SK-N-SH (cell line): ENCODE measurements around the gene LSM3. TPM values are rescaled to one million over a fixed set of nuclear protein-coding genes. Genes with fewer than 3 reads are reported as not detected.

Source experiments
- CTCF ChIA-PET: fragments of 300-600, 350-600 bp; formaldehyde crosslinking; extraction: SDS; loops from one replicate; lab custom pipeline; 2021; lab: Yijun Ruan, JAX
- POLR2A ChIA-PET: fragments of 350-600 bp; sonication (Branson Sonifier 250); formaldehyde crosslinking; extraction: SDS; loops from one replicate; lab custom pipeline; 2020; ENCODE audit warnings: antibody characterized with exemption, inconsistent platforms; lab: Yijun Ruan, JAX
- DNase-seq: peaks from one replicate; pipeline ENCODE4 v3.0.0; 2012
- H2AFZ ChIP-seq: fragments of 200-600 bp; sonication (generic); 2 replicates; pipeline ENCODE4 v1.8.1; 2016; ENCODE audit warnings: antibody characterized with exemption, mild to moderate bottlenecking, low read depth
- H3F3A ChIP-seq: fragments of 200-600 bp; sonication (generic); replicated peaks from 2 replicates; pipeline ENCODE3; 2016; ENCODE audit warnings: antibody characterized with exemption, mild to moderate bottlenecking; ENCODE audit not compliant: insufficient read depth
- H3K27ac ChIP-seq, 2 experiments: fragments of 200-500 bp in 1 of 2; fragments of 200-600 bp in 1 of 2; sonication (Bioruptor generic) in 1 of 2; sonication (generic), shearing (Covaris generic) in 1 of 2; 2 replicates each; pipeline versions ENCODE4 v1.5.1 to v1.6.1; 2014 to 2016; ENCODE audit warnings: low read depth in 2 of 2, inconsistent platforms in 1 of 2, low read length in 1 of 2, mild to moderate bottlenecking in 1 of 2, mixed read lengths in 1 of 2
- H3K27me3 ChIP-seq: fragments of 200-600 bp; sonication (generic), shearing (Covaris generic); 2 replicates; pipeline ENCODE4 v1.6.1; 2016; ENCODE audit warnings: mixed run types; ENCODE audit not compliant: insufficient read depth
- H3K36me3 ChIP-seq, 2 experiments: fragments of 200-500 bp in 1 of 2; fragments of 200-600 bp in 1 of 2; sonication (Bioruptor generic) in 1 of 2; sonication (generic) in 1 of 2; replicated peaks in 1 of 2; 2 replicates each; pipeline versions ENCODE3 to v1.5.1; 2014 to 2016; ENCODE audit warnings: low read length in 1 of 2, mild to moderate bottlenecking in 1 of 2; ENCODE audit not compliant: insufficient read depth in 2 of 2, control insufficient read depth in 1 of 2
- H3K4me1 ChIP-seq, 2 experiments: fragments of 200-500 bp in 1 of 2; fragments of 200-600 bp in 1 of 2; sonication (Bioruptor generic) in 1 of 2; sonication (generic), shearing (Covaris generic) in 1 of 2; 2 replicates each; pipeline versions ENCODE4 v1.5.1 to v1.6.1; 2014 to 2016; ENCODE audit warnings: low read depth in 1 of 2, low read length in 1 of 2, mixed run types in 1 of 2; ENCODE audit not compliant: insufficient read depth in 2 of 2, control insufficient read depth in 1 of 2
- H3K4me2 ChIP-seq: fragments of 200-600 bp; sonication (generic), shearing (Covaris generic); 2 replicates; pipeline ENCODE4 v1.6.1; 2017; ENCODE audit warnings: mixed run types
- H3K4me3 ChIP-seq, 2 experiments: fragments of 200-500 bp in 1 of 2; fragments of 200-600 bp in 1 of 2; sonication (Bioruptor generic) in 1 of 2; sonication (generic), shearing (Covaris generic) in 1 of 2; 2 replicates each; pipeline versions ENCODE4 v1.5.1 to v1.8.1; 2014 to 2016; ENCODE audit warnings: low read depth in 2 of 2, inconsistent platforms in 1 of 2, low read length in 1 of 2, mild to moderate bottlenecking in 1 of 2, mixed read lengths in 1 of 2, moderate library complexity in 1 of 2
- H3K79me2 ChIP-seq: fragments of 200-600 bp; sonication (generic); 2 replicates; pipeline ENCODE4 v1.8.1; 2017; ENCODE audit warnings: mild to moderate bottlenecking; ENCODE audit not compliant: insufficient read depth
- H3K9ac ChIP-seq: fragments of 200-600 bp; sonication (generic); 2 replicates; pipeline ENCODE4 v1.6.1; 2017; ENCODE audit warnings: mixed run types
- H3K9me2 ChIP-seq: fragments of 200-600 bp; sonication (generic); 2 replicates; pipeline ENCODE4 v1.6.1; 2017; ENCODE audit warnings: mixed run types
- H3K9me3 ChIP-seq: fragments of 200-600 bp; sonication (generic); 2 replicates; pipeline ENCODE4 v1.6.1; 2017; ENCODE audit warnings: mixed run types, mild to moderate bottlenecking, moderate library complexity
- H4K20me1 ChIP-seq: fragments of 200-600 bp; sonication (generic); 2 replicates; pipeline ENCODE4 v1.6.1; 2017; ENCODE audit warnings: mild to moderate bottlenecking, mixed run types; ENCODE audit not compliant: insufficient read depth
- FOXM1 ChIP-seq: IDR thresholded peaks from 2 replicates; pipeline ENCODE4 v1.4.0; 2012; ENCODE audit warnings: low read depth, mild to moderate bottlenecking
- GATA2 ChIP-seq: sonication (generic); formaldehyde crosslinking; IDR thresholded peaks from 2 replicates; pipeline ENCODE4 v1.5.0; 2020; ENCODE audit warnings: mild to moderate bottlenecking, missing genetic modification reagents
- IRF3 ChIP-seq: fragments of 150-350 bp; IDR thresholded peaks from 2 replicates; pipeline ENCODE4 v1.6.1; 2016; ENCODE audit warnings: mild to moderate bottlenecking, low read depth, low read length
- RAD21 ChIP-seq: IDR thresholded peaks from 2 replicates; pipeline ENCODE4 v1.6.1; 2012; ENCODE audit warnings: mild to moderate bottlenecking, low read length
- RCOR1 ChIP-seq: fragments of 150-350 bp; IDR thresholded peaks from 2 replicates; pipeline ENCODE4 v1.6.1; 2017; ENCODE audit warnings: antibody characterized with exemption, low read length
- RXRA ChIP-seq: IDR thresholded peaks from 2 replicates; pipeline ENCODE4 v1.4.0; 2012; ENCODE audit warnings: low read depth, mild to moderate bottlenecking, borderline replicate concordance
- USF1 ChIP-seq: IDR thresholded peaks from 2 replicates; pipeline ENCODE4 v1.4.0; 2012; ENCODE audit warnings: low read depth, borderline replicate concordance
- WGBS: methylation state at CpG from one replicate; pipeline ENCODE4 v1.1.6; 2017; ENCODE audit warnings: low lambda C conversion rate; 5-methylcytosine and 5-hydroxymethylcytosine counted together
- polyA plus RNA-seq, 3 experiments: library from polyadenylated mRNA; depleted of rRNA; stranded (reverse); fragments of >200 nt; gene quantifications; 2 replicates each; pipeline ENCODE4 v1.2.3, GENCODE V29; 2012
- TF ChIP-seq, protein P1 (sequence below): fragments of 150-350 bp; IDR thresholded peaks from 2 replicates; pipeline ENCODE4 v1.6.1; 2017; ENCODE audit warnings: antibody characterized with exemption, low read length, low read depth, borderline replicate concordance
- TF ChIP-seq, protein P2 (sequence below): IDR thresholded peaks from 2 replicates; pipeline ENCODE4 v1.4.0; 2012; ENCODE audit warnings: low read depth
- TF ChIP-seq, protein P3 (sequence below): IDR thresholded peaks from 2 replicates; pipeline ENCODE4 v1.4.0; 2012; ENCODE audit warnings: low read depth, borderline replicate concordance

LSM3 gene
- polyA plus RNA-seq, 1 of the 3 experiments (the other 2 are of a cell fraction) = 5.1 TPM

DNA sequence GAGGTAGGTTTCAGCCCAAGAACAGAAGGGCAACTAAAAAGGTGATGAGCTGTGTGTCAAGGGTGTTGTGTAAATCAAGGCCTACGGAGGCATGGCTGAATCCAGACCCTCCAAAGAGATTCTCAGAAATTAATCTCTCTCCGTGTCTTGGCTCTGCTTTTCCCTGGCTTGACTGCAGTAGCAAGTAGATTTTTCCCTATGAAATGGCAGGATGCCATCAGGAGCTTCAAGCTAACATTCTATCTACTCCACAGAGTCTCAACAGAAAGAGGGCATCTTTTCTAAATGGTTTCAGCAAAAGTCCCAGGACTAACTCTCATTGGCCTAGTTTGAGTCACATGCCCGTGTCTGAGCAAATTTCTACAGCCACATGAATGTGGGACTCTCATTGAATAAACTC is 58.3 kb downstream of the LSM3 start:
- 18% methylated on average over 3 of the region's 3 CpGs for WGBS
- Histone ChIP-seq H3K4me1 (no peaks in the 10 kb centered on the region; a peak in 1 of 4 replicates), H3K9me2 (no peaks in the 10 kb centered on the region), H3K27ac (no peak overlapping the region), H3K36me3 (no peaks in the 10 kb centered on the region), H3K27me3 (peaks cover 6% of the 10 kb centered on the region; the same call in 1 of the 2 replicates), H3F3A (no peaks in the 10 kb centered on the region), H3K4me3 (no peak overlapping the region), H4K20me1 (no peaks in the 10 kb centered on the region), H2AFZ (no peak overlapping the region), H3K4me2 (no peak overlapping the region), H3K9ac (no peak overlapping the region)
- CTCF ChIA-PET = interaction anchor here (1.1 kb wide), 2 partner anchors 21 to 24 kb away, joined by 4 read pairs; no protein-coding TSS in a partner anchor
- no peak for DNase-seq
- TF ChIP-seq, protein P1, sequence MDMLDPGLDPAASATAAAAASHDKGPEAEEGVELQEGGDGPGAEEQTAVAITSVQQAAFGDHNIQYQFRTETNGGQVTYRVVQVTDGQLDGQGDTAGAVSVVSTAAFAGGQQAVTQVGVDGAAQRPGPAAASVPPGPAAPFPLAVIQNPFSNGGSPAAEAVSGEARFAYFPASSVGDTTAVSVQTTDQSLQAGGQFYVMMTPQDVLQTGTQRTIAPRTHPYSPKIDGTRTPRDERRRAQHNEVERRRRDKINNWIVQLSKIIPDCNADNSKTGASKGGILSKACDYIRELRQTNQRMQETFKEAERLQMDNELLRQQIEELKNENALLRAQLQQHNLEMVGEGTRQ = no peak
- TF ChIP-seq IRF3 (no peak), RAD21 (no peak), RCOR1 (no peak), RXRA (no peak), USF1 (no peak)
- TF ChIP-seq, all 33 proteins: peak for 0
- Histone ChIP-seq H3K79me2 (no peaks in the 10 kb centered on the region), H3K9me3 (no peaks in the 10 kb centered on the region)
- POLR2A ChIA-PET = no interaction called here

GRCh38 chr3:14237457-14237856 is 58.8 kb downstream of the LSM3 start:
- no peaks in the 10 kb centered on the region for H3K9me2 ChIP-seq
- H4K20me1 ChIP-seq = no peaks in the 10 kb centered on the region
- no peak overlapping the region for H3K4me2 ChIP-seq
- POLR2A ChIA-PET = interaction anchor here (0.8 kb wide), 1 partner anchor 65 kb away, joined by 3 read pairs; no protein-coding TSS in a partner anchor
- no peaks in the 10 kb centered on the region for H3K36me3 ChIP-seq
- no peak overlapping the region for H3K4me3 ChIP-seq
- TF ChIP-seq GATA2 (CRISPR knock-in tag) = no peak
- TF ChIP-seq, protein P1 = no peak
- no peak for TF ChIP-seq RAD21
- no peak for TF ChIP-seq FOXM1
- TF ChIP-seq, protein P2, sequence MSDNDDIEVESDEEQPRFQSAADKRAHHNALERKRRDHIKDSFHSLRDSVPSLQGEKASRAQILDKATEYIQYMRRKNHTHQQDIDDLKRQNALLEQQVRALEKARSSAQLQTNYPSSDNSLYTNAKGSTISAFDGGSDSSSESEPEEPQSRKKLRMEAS = no peak
- TF ChIP-seq, protein P3, sequence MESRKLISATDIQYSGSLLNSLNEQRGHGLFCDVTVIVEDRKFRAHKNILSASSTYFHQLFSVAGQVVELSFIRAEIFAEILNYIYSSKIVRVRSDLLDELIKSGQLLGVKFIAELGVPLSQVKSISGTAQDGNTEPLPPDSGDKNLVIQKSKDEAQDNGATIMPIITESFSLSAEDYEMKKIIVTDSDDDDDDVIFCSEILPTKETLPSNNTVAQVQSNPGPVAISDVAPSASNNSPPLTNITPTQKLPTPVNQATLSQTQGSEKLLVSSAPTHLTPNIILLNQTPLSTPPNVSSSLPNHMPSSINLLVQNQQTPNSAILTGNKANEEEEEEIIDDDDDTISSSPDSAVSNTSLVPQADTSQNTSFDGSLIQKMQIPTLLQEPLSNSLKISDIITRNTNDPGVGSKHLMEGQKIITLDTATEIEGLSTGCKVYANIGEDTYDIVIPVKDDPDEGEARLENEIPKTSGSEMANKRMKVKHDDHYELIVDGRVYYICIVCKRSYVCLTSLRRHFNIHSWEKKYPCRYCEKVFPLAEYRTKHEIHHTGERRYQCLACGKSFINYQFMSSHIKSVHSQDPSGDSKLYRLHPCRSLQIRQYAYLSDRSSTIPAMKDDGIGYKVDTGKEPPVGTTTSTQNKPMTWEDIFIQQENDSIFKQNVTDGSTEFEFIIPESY = no peak
- no peak for TF ChIP-seq RCOR1
- TF ChIP-seq, all 33 proteins: peak for 0
- CTCF ChIA-PET = interaction anchor here (0.6 to 1.1 kb wide), 2 partner anchors 24 to 231 kb away, joined by 3 to 4 read pairs; no protein-coding TSS in a partner anchor
- no peak overlapping the region for H2AFZ ChIP-seq
- no peak overlapping the region for H3K27ac ChIP-seq
- 27% methylated on average over 6 of the region's 6 CpGs for WGBS
- no peaks in the 10 kb centered on the region for H3F3A ChIP-seq
- H3K27me3 ChIP-seq = peaks cover 6% of the 10 kb centered on the region; the same call in 1 of the 2 replicates
- no peaks in the 10 kb centered on the region for H3K79me2 ChIP-seq
- no peak overlapping the region for H3K9ac ChIP-seq
- no peaks in the 10 kb centered on the region; a peak in 1 of 4 replicates for H3K4me1 ChIP-seq
- no peaks in the 10 kb centered on the region for H3K9me3 ChIP-seq
- DNase-seq = no peak
